ENCODE results near the gene CDK14.

GRCh38 chr7:90756366-90756765 lies 160.2 kb downstream of the CDK14 start:
- TF ChIP-seq EZH2phosphoT487 (IDR thresholded peaks at IDR 0.05; ENCODE audit: borderline replicate concordance) (no peak), CTCF (conservative IDR thresholded peaks at IDR 0.05; ENCODE audit: low read length) (no peak)

Measured in Loucy (cell line).